Measurements from ENCODE around the gene USP20. TPM values are rescaled to one million over a fixed set of nuclear protein-coding genes. Genes with fewer than 3 reads are reported as not detected.
A peak's percentile ranks its signal among the peaks of the same experiment; 100 is the strongest.

Gene USP20
- total and polyA plus RNA-seq, 11 donors = 9.4 to 19.7 (median 12.9) TPM

DNA sequence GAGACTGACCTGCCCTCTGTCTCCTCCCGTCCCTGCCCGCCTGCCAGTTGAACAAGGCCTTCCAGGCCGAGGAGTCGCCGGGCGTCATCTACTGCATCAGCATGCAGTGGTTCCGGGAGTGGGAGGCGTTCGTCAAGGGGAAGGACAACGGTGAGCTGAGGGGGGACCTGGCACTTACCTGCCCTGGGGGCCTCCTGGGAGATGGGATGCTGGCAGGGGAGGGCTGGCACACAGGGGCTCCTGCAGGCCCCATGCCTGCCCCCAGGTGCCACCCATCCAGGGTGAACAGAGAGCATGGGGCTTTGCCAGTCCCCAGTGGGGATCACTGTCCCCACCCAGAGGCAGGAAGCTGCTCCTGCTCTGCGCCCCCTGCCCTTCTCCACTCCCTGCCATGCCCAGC lies 43.0 kb downstream of the USP20 start:
- H3K9me3 ChIP-seq = no peaks in the 10 kb centered on the region
- TF ChIP-seq POLR2A (IDR thresholded peaks at IDR 0.05) = no peak
- TF ChIP-seq, protein P1, sequence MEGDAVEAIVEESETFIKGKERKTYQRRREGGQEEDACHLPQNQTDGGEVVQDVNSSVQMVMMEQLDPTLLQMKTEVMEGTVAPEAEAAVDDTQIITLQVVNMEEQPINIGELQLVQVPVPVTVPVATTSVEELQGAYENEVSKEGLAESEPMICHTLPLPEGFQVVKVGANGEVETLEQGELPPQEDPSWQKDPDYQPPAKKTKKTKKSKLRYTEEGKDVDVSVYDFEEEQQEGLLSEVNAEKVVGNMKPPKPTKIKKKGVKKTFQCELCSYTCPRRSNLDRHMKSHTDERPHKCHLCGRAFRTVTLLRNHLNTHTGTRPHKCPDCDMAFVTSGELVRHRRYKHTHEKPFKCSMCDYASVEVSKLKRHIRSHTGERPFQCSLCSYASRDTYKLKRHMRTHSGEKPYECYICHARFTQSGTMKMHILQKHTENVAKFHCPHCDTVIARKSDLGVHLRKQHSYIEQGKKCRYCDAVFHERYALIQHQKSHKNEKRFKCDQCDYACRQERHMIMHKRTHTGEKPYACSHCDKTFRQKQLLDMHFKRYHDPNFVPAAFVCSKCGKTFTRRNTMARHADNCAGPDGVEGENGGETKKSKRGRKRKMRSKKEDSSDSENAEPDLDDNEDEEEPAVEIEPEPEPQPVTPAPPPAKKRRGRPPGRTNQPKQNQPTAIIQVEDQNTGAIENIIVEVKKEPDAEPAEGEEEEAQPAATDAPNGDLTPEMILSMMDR (IDR thresholded peaks at IDR 0.05) = no peak
- H3K4me1 ChIP-seq = no peaks in the 10 kb centered on the region
- no peaks in the 10 kb centered on the region for H3K27me3 ChIP-seq
- H3K4me3 ChIP-seq = no peak overlapping the region
- intact Hi-C loops (cut with DNase I) = no loop called here
- H3K36me3 ChIP-seq = peaks cover 0 to 80% (median 25%) of the 10 kb centered on the region in 9 donors
- no peak overlapping the region for H3K27ac ChIP-seq
- 85 to 96% (median 93%) methylated on average over 6 to 11 of the region's 11 CpGs for WGBS, 4 donors
- DNase-seq (no peak), ATAC-seq (no peak)

DNA sequence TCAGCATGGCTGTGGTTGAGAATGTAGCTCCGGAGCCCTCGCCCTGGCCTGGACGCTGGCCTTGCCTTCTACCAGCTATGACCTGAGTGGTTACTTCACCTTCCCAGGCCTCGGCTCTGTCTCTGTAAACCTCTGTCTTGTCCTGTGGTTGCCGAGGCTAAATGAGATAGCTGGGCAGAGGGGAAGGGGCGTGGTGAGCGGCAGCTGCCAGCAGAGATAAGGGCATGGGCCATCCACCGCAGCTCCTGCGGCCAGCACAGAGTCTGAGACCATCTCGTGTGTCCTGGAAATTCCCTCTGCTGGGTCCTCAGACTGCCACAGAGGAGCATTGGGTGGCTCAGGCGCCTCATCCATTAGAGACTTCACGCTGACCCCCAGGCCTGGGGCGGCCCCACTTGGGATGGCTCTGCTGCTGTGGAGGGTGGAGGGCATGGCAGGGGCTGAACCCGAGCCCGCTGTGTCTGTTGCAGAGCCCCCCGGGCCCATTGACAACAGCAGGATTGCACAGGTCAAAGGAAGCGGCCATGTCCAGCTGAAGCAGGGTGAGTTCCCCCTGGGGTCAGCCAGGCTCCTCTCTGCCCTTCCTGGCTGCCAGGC lies 43.9 kb downstream of the USP20 start:
- 83 to 93% (median 86%) methylated on average over 12 to 17 of the region's 17 CpGs for WGBS, 4 donors
- Histone ChIP-seq H3K9me3 (no peaks in the 10 kb centered on the region), H3K36me3 (peaks cover 0 to 71% (median 21%) of the 10 kb centered on the region in 9 donors), H3K4me1 (peaks cover 3 to 9% (median 6%) of the 10 kb centered on the region in 12 donors), H3K27me3 (no peaks in the 10 kb centered on the region), H3K4me3 (no peak overlapping the region), H3K27ac (no peak overlapping the region)
- DNase-seq (no peak), ATAC-seq (no peak)
- intact Hi-C loops (cut with DNase I) = no loop called here
- no peak for TF ChIP-seq POLR2A (IDR thresholded peaks at IDR 0.05)

DNA sequence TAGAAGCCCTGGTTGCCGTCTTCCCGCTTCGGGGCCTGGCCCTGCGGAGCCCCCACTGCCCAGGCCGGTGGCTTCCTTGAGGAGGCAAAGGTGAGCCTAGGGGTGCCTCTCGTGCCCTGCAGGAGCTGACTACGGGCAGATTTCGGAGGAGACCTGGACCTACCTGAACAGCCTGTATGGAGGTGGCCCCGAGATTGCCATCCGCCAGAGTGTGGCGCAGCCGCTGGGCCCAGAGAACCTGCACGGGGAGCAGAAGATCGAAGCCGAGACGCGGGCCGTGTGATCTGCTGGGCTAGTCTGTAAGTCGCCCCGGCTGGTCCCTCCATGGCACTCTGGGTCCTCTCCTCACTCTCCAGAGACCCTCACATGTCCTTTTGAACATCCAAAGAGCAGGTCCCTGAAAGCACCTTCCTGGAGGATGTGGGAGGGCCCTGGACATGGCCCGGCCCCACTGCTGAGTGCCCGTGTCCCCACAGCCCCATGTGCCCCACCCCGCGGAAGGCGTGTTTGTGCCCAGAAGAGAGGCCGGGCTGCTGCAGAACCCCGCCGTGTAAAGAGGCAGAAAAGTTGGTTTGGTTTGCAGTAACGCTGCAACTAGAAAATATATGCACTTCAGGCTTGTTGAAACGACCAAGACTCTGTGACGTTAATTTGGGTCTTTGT lies 44.9 kb downstream of the USP20 start:
- Histone ChIP-seq H3K27ac (peak overlapping the region in 1 of 12 donors; percentile 26), H3K4me1 (peaks cover 3 to 18% (median 15%) of the 10 kb centered on the region in 12 donors), H3K9me3 (no peaks in the 10 kb centered on the region), H3K4me3 (no peak overlapping the region), H3K36me3 (peaks cover 0 to 62% (median 12%) of the 10 kb centered on the region in 9 donors), H3K27me3 (no peaks in the 10 kb centered on the region)
- intact Hi-C loops (cut with DNase I) = loop anchor here in 8 of 10 donors (5.0 to 10.0 kb wide), 7 partner anchors 85 to 465 kb away; partner anchors contain the start of gene GPR107 (in 1 of the 8)
- 94 to 95% (median 94%) methylated on average over 30 to 31 of the region's 31 CpGs for WGBS, 4 donors
- ATAC-seq = no peak
- no peak for DNase-seq
- TF ChIP-seq, protein P1 (IDR thresholded peaks at IDR 0.05) = no peak
- no peak for TF ChIP-seq POLR2A (IDR thresholded peaks at IDR 0.05)

DNA sequence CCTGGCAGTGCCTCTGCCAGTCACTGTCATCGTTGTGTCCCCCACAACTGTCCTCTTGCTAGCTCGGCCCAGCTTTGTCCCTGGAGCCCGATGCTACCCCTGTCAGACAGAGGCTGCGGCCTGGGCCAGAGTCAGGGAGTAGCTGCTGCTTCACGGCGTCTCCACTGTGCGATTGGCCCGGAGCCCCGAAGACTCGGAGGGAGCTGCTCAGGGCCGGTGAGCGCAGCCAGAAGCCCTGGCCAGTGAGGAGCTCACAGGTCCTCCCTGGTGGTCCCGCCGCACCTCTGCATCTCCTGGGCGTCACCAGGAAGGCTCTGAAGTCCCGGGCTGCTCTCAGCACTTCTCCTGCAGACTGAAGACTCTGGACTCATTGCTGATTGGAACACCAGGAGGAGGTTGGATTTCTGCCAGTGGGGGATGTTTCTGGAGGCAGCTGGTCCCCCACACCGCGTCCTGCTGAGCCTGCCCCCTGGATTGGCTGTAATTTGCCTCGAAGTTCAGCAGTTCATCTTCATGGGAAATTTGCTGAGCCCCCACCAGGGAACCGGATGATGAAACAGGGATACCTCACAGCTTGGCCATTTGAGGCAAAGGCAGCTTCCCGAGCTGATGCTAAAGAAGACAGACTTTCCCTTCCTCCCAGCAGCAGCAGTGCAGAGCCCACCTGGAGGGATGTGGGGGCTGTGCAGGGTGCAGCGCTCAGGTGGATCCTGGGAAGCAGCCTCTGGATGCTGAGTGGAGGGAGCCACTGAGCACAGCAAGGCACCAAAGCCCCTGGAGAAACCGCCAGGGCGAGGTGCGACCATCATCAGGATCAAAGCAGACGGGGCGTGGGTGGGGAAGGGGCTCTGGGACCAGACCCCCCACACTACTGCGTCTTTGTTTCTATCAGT lies 45.6 kb downstream of the USP20 start:
- intact Hi-C loops (cut with DNase I) = loop anchor here in 8 of 10 donors (5.0 to 10.0 kb wide), 7 partner anchors 84 to 464 kb away; partner anchors contain the start of gene GPR107 (in 1 of the 8)

More for the DNA sequence above, 45.6 kb downstream of the USP20 start:
- peak overlapping the region in 1 of 12 donors; percentile 26 for H3K27ac ChIP-seq
- no peaks in the 10 kb centered on the region for H3K27me3 ChIP-seq
- H3K9me3 ChIP-seq = no peaks in the 10 kb centered on the region
- peaks cover 0 to 54% (median 5%) of the 10 kb centered on the region in 9 donors for H3K36me3 ChIP-seq
- ATAC-seq (no peak), DNase-seq (no peak)
- no peak for TF ChIP-seq POLR2A (IDR thresholded peaks at IDR 0.05)
- TF ChIP-seq, protein P1 (IDR thresholded peaks at IDR 0.05) = no peak
- H3K4me3 ChIP-seq = no peak overlapping the region
- WGBS, 4 donors = 77 to 85% (median 80%) methylated on average over 16 to 28 of the region's 28 CpGs
- H3K4me1 ChIP-seq = peaks cover 3 to 26% (median 20%) of the 10 kb centered on the region in 12 donors

All from heart left ventricle (tissue), 16 donors.